ENCODE measurements around the gene SOX13. TPM values are rescaled to one million over a fixed set of nuclear protein-coding genes. Genes with fewer than 3 reads are reported as not detected.
"Not testable (repeated sequence)": the region's sequence is repeated elsewhere in the genome, so short reads cannot be mapped to it uniquely, and the experiment has no call there.

SOX13 gene
- total RNA-seq, 6 experiments from 2014 or later, result 9.9 to 13.5 (median 11.1) TPM

- TF ChIP-seq CTCF (IDR thresholded peaks at IDR 0.05), result no peak
- Mint-ChIP-seq H3K9me3 (no peaks in the 10 kb centered on the region), H3K36me3 (ENCODE audit: low read depth) (no peaks in the 10 kb centered on the region), H3K4me1 (ENCODE audit: low read depth) (peaks cover 14% of the 10 kb centered on the region), H3K4me3 (no peak overlapping the region), H3K27ac (no peak overlapping the region), H3K27me3 (ENCODE audit: insufficient read depth) (peaks cover 10% of the 10 kb centered on the region)
- no peak for DNase-seq
Observed at GRCh38 chr1:204042516-204042915, 30.4 kb upstream of the SOX13 start.

GRCh38 chr1:204043680-204044079, 29.2 kb upstream of the SOX13 start:
- H3K4me1 Mint-ChIP-seq (ENCODE audit: low read depth), result peaks cover 14% of the 10 kb centered on the region
- peaks cover 10% of the 10 kb centered on the region for H3K27me3 Mint-ChIP-seq (ENCODE audit: insufficient read depth)
- DNase-seq, result no peak
- no peak for TF ChIP-seq CTCF (IDR thresholded peaks at IDR 0.05)
- no peak overlapping the region for H3K27ac Mint-ChIP-seq
- no peaks in the 10 kb centered on the region for H3K9me3 Mint-ChIP-seq
- H3K4me3 Mint-ChIP-seq, result no peak overlapping the region
- H3K36me3 Mint-ChIP-seq (ENCODE audit: low read depth), result no peaks in the 10 kb centered on the region

GRCh38 chr1:204044448-204044847, 28.5 kb upstream of the SOX13 start:
- H3K27me3 Mint-ChIP-seq (ENCODE audit: insufficient read depth), result peaks cover 10% of the 10 kb centered on the region
- no peak for TF ChIP-seq CTCF (IDR thresholded peaks at IDR 0.05)
- H3K36me3 Mint-ChIP-seq (ENCODE audit: low read depth), result no peaks in the 10 kb centered on the region
- H3K27ac Mint-ChIP-seq, result no peak overlapping the region
- no peak overlapping the region for H3K4me3 Mint-ChIP-seq
- peaks cover 14% of the 10 kb centered on the region for H3K4me1 Mint-ChIP-seq (ENCODE audit: low read depth)
- no peaks in the 10 kb centered on the region for H3K9me3 Mint-ChIP-seq
- no peak for DNase-seq

- Mint-ChIP-seq H3K27ac (no peak overlapping the region), H3K4me1 (ENCODE audit: low read depth) (peaks cover 14% of the 10 kb centered on the region), H3K27me3 (ENCODE audit: insufficient read depth) (peaks cover 10% of the 10 kb centered on the region), H3K36me3 (ENCODE audit: low read depth) (no peaks in the 10 kb centered on the region), H3K4me3 (no peak overlapping the region), H3K9me3 (no peaks in the 10 kb centered on the region)
- DNase-seq, result no peak
- TF ChIP-seq CTCF (IDR thresholded peaks at IDR 0.05), result no peak
Observed at GRCh38 chr1:204045430-204045829, 27.5 kb upstream of the SOX13 start.

- no peak overlapping the region for H3K27ac Mint-ChIP-seq
- DNase-seq, result no peak
- peaks cover 7% of the 10 kb centered on the region for H3K4me1 Mint-ChIP-seq (ENCODE audit: low read depth)
- no peaks in the 10 kb centered on the region for H3K36me3 Mint-ChIP-seq (ENCODE audit: low read depth)
- TF ChIP-seq CTCF (IDR thresholded peaks at IDR 0.05), result no peak
- no peak overlapping the region for H3K4me3 Mint-ChIP-seq
- peaks cover 10% of the 10 kb centered on the region for H3K27me3 Mint-ChIP-seq (ENCODE audit: insufficient read depth)
- H3K9me3 Mint-ChIP-seq, result no peaks in the 10 kb centered on the region
Observed at GRCh38 chr1:204046346-204046745, 26.6 kb upstream of the SOX13 start.

- H3K27me3 Mint-ChIP-seq (ENCODE audit: insufficient read depth); H3K36me3 Mint-ChIP-seq (ENCODE audit: low read depth); H3K9me3 Mint-ChIP-seq; H3K27ac Mint-ChIP-seq; H3K4me3 Mint-ChIP-seq; DNase-seq; H3K4me1 Mint-ChIP-seq (ENCODE audit: low read depth): not testable (repeated sequence)
Observed at GRCh38 chr1:204048796-204049195, 24.1 kb upstream of the SOX13 start.
